Endodermal cell (in vitro differentiated cells): ENCODE results near the gene MEI1. TPM values are rescaled to one million over a fixed set of nuclear protein-coding genes. Genes with fewer than 3 reads are reported as not detected.
A peak's percentile ranks its signal among the peaks of the same experiment; 100 is the strongest.

Experiments used
- DNase-seq: peaks from one replicate; pipeline ENCODE4 v3.0.0-alpha.2; 2017
- H3K27ac ChIP-seq: 2 replicates; pipeline ENCODE4 v1.5.1; 2013; ENCODE audit warnings: mild to moderate bottlenecking, low read depth, low read length, moderate library complexity
- H3K27me3 ChIP-seq: 2 replicates; pipeline ENCODE4 v1.6.1; 2013; ENCODE audit warnings: mild to moderate bottlenecking, low read length, moderate library complexity; ENCODE audit not compliant: insufficient read depth, control insufficient read depth, poor library complexity, severe bottlenecking
- H3K36me3 ChIP-seq: 2 replicates; pipeline ENCODE4 v1.7.0; 2013; ENCODE audit warnings: mild to moderate bottlenecking, low read length, moderate library complexity; ENCODE audit not compliant: control insufficient read depth, insufficient read depth
- H3K4me1 ChIP-seq: one replicate; pipeline ENCODE4 v1.7.0; 2013; ENCODE audit warnings: low read length; ENCODE audit not compliant: control insufficient read depth, insufficient read depth
- H3K4me3 ChIP-seq: 2 replicates; pipeline ENCODE4 v1.5.1; 2013; ENCODE audit warnings: mild to moderate bottlenecking, low read length, moderate library complexity
- H3K9ac ChIP-seq: 2 replicates; pipeline ENCODE4 v1.6.1; 2013; ENCODE audit warnings: mild to moderate bottlenecking, low read length, moderate library complexity; ENCODE audit not compliant: poor library complexity, severe bottlenecking; ENCODE audit errors: extremely low read depth
- H3K9me3 ChIP-seq: 2 replicates; pipeline ENCODE4 v1.6.1; 2013; ENCODE audit warnings: mild to moderate bottlenecking, low read length, moderate library complexity; ENCODE audit not compliant: control insufficient read depth
- H3K27ac Mint-ChIP-seq: 2 replicates; pipeline ENCODE4 v1.8.0; 2020; ENCODE audit warnings: mixed read lengths
- H3K27me3 Mint-ChIP-seq: 2 replicates; pipeline ENCODE4 v1.8.0; 2021; ENCODE audit warnings: mild to moderate bottlenecking, mixed read lengths; ENCODE audit not compliant: insufficient read depth
- H3K36me3 Mint-ChIP-seq: 2 replicates; pipeline ENCODE4 v1.8.0; 2020; ENCODE audit warnings: low read depth, mixed read lengths
- H3K4me1 Mint-ChIP-seq: 2 replicates; pipeline ENCODE4 v1.8.0; 2020; ENCODE audit warnings: mixed read lengths
- H3K4me3 Mint-ChIP-seq: 2 replicates; pipeline ENCODE4 v1.8.0; 2020; ENCODE audit warnings: mild to moderate bottlenecking, moderate library complexity, mixed read lengths
- H3K9me3 Mint-ChIP-seq: 2 replicates; pipeline ENCODE4 v1.8.0; 2020; ENCODE audit warnings: mild to moderate bottlenecking, mixed read lengths
- WGBS, 2 experiments: methylation state at CpG; one replicate each; pipeline versions ENCODE4 v1.1.5 to v1.1.7; 2013; ENCODE audit warnings: missing lambda C conversion rate in 2 of 2, mixed read lengths in 1 of 2; ENCODE audit not compliant: insufficient coverage in 1 of 2, insufficient read length in 1 of 2; 5-methylcytosine and 5-hydroxymethylcytosine counted together
- total RNA-seq, 2 donors: library from RNA; stranded (reverse); fragmentation: NEBNext Ultra II Directional in 1 of 2; extraction: Animal tissue kit (Norgen Biotek cat#: 25700) in 1 of 2; gene quantifications; 2 replicates in 1 of 2; 3 replicates in 1 of 2; pipeline ENCODE4 v1.2.1, GENCODE V29; 2021
- TF ChIP-seq, protein P1 (sequence below): fragments of 200-600 bp; sonication (generic); conservative IDR thresholded peaks from 2 replicates; pipeline ENCODE4 v1.5.0; 2021; ENCODE audit warnings: antibody characterized with exemption, mild to moderate bottlenecking

The MEI1 gene
- total RNA-seq, 2 donors from 2014 or later = 1.2 to 1.5 TPM

DNA sequence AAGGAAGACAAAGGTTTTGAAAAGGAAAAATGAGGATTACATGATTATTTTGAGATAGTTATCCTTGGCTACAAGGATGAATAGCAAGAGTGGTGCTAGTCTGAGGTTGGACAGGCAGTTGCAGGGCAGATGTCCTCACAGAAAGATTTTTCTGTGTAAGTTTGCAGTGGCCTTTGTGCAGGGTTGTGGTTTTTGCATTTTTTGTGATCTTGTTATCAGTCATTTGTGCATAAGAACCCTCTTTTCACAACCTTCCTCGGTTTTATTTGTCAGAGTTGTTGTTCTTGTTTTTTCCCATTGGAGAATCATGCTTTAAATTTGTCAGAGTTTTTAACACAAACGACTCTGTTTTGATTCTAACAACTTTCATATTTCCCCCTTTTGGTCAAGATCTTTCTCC, 102.6 kb downstream of the MEI1 start:
- Mint-ChIP-seq H3K27me3 (no peaks in the 10 kb centered on the region), H3K27ac (no peak overlapping the region), H3K9me3 (no peaks in the 10 kb centered on the region), H3K36me3 (peaks cover 11% of the 10 kb centered on the region), H3K4me1 (peaks cover 19% of the 10 kb centered on the region), H3K4me3 (peak overlapping the region; percentile 89)
- 83 to 91% methylated on average over 2 of the region's 2 CpGs for WGBS, 2 experiments
- H3K4me3 ChIP-seq = peak overlapping the region; percentile 84
- H3K9me3 ChIP-seq = no peaks in the 10 kb centered on the region
- no peaks in the 10 kb centered on the region for H3K36me3 ChIP-seq
- no peak overlapping the region for H3K27ac ChIP-seq
- no peak overlapping the region for H3K9ac ChIP-seq
- H3K27me3 ChIP-seq = no peaks in the 10 kb centered on the region
- TF ChIP-seq, protein P1, sequence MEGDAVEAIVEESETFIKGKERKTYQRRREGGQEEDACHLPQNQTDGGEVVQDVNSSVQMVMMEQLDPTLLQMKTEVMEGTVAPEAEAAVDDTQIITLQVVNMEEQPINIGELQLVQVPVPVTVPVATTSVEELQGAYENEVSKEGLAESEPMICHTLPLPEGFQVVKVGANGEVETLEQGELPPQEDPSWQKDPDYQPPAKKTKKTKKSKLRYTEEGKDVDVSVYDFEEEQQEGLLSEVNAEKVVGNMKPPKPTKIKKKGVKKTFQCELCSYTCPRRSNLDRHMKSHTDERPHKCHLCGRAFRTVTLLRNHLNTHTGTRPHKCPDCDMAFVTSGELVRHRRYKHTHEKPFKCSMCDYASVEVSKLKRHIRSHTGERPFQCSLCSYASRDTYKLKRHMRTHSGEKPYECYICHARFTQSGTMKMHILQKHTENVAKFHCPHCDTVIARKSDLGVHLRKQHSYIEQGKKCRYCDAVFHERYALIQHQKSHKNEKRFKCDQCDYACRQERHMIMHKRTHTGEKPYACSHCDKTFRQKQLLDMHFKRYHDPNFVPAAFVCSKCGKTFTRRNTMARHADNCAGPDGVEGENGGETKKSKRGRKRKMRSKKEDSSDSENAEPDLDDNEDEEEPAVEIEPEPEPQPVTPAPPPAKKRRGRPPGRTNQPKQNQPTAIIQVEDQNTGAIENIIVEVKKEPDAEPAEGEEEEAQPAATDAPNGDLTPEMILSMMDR = no peak
- H3K4me1 ChIP-seq = peaks cover 11% of the 10 kb centered on the region
- no peak for DNase-seq

DNA sequence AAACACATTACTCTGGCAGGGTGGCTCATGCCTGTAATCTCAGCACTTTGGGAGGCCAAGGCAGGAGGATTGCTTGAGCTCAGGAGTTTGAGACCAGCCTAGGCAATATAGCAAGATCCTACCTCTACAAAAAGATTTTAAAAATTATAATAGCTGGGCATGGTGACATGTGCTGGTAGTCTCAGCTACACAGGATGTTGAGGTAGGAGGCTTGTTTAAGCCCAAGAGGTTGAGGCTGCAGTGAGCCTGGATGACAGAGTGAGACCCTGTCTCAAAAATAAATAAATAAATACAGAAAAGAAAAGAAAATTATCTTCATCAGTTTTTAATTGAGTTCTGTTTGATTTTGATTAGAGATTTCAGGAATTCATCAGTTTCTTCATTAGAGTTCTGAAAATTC, 106.3 kb downstream of the MEI1 start:
- Histone ChIP-seq H3K36me3 (peaks cover 4% of the 10 kb centered on the region), H3K4me3 (no peak overlapping the region), H3K9me3 (no peaks in the 10 kb centered on the region), H3K4me1 (peaks cover 5% of the 10 kb centered on the region), H3K27me3 (no peaks in the 10 kb centered on the region), H3K9ac (no peak overlapping the region), H3K27ac (no peak overlapping the region)
- Mint-ChIP-seq H3K36me3 (peaks cover 24% of the 10 kb centered on the region), H3K9me3 (no peaks in the 10 kb centered on the region), H3K4me1 (peaks cover 13% of the 10 kb centered on the region), H3K27ac (no peak overlapping the region), H3K4me3 (no peak overlapping the region), H3K27me3 (no peaks in the 10 kb centered on the region)
- TF ChIP-seq, protein P1 = no peak
- DNase-seq = no peak

DNA sequence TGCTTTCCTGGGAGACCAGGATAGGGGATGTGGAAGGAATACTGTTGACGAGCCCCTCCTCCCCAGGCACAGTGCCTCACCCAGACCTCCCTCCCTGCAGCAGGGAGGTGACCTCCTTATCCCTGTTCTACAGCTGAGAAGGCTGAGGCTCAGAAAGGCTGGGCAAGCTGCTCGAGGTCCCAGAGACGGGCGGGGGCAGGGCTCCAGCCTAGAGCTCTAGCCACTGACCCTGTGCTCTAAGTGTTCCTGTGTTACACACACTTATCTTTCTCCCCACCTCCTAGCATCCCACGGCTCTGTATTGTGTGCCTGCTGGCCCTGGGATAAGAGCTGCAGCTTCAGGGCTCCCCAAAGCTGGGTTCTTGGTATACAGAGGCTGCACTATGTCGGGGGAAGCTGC, 109.1 kb downstream of the MEI1 start:
- H3K36me3 ChIP-seq = peaks cover 8% of the 10 kb centered on the region
- H3K9ac ChIP-seq = no peak overlapping the region
- H3K4me1 Mint-ChIP-seq = no peaks in the 10 kb centered on the region
- 87 to 88% methylated on average over 3 to 6 of the region's 6 CpGs for WGBS, 2 experiments
- H3K4me3 Mint-ChIP-seq = no peak overlapping the region
- peaks cover 30% of the 10 kb centered on the region for H3K36me3 Mint-ChIP-seq
- H3K27ac Mint-ChIP-seq = no peak overlapping the region
- no peaks in the 10 kb centered on the region for H3K4me1 ChIP-seq
- H3K27me3 ChIP-seq = no peaks in the 10 kb centered on the region
- H3K9me3 Mint-ChIP-seq = no peaks in the 10 kb centered on the region
- H3K9me3 ChIP-seq = no peaks in the 10 kb centered on the region
- H3K27me3 Mint-ChIP-seq = no peaks in the 10 kb centered on the region
- TF ChIP-seq, protein P1 = no peak
- no peak overlapping the region for H3K4me3 ChIP-seq
- no peak for DNase-seq
- no peak overlapping the region for H3K27ac ChIP-seq
